HG03159 (cell line): ENCODE results near the gene GABBR2.

ENCODE experiments used
- ATAC-seq: cut with Tn5 transposase; IDR thresholded peaks from one replicate; pipeline ENCODE4 v1.9.1; 2021; ENCODE audit warnings: mild to moderate bottlenecking, moderate library complexity; ENCODE audit not compliant: unreplicated experiment

GABBR2 gene

GRCh38 chr9:98360176-98360708 is 348.5 kb downstream of the GABBR2 start:
- ATAC-seq, result no peak

- ATAC-seq, result no peak
Measured at GRCh38 chr9:98359569-98359968, 349.2 kb downstream of the GABBR2 start.

- no peak for ATAC-seq
Measured at GRCh38 chr9:98357921-98358535, 350.7 kb downstream of the GABBR2 start.

GRCh38 chr9:98356953-98357690 is 351.6 kb downstream of the GABBR2 start:
- no peak for ATAC-seq

GRCh38 chr9:98356326-98356725 is 352.4 kb downstream of the GABBR2 start:
- ATAC-seq, result no peak

- no peak for ATAC-seq
Measured at GRCh38 chr9:98351370-98351769, 357.4 kb downstream of the GABBR2 start.

- ATAC-seq, result no peak
Measured at GRCh38 chr9:98347642-98348041, 361.1 kb downstream of the GABBR2 start.

- ATAC-seq, result no peak
Measured at GRCh38 chr9:98345011-98345410, 363.7 kb downstream of the GABBR2 start.

- no peak for ATAC-seq
Measured at GRCh38 chr9:98344581-98344980, 364.2 kb downstream of the GABBR2 start.

- no peak for ATAC-seq
Measured at GRCh38 chr9:98342820-98343210, 365.9 kb downstream of the GABBR2 start.

- ATAC-seq, result no peak
Measured at GRCh38 chr9:98342098-98342819, 366.5 kb downstream of the GABBR2 start.

GRCh38 chr9:98341157-98342097 is 367.3 kb downstream of the GABBR2 start:
- ATAC-seq, result no peak

GRCh38 chr9:98339987-98340800 is 368.5 kb downstream of the GABBR2 start:
- no peak for ATAC-seq

GRCh38 chr9:98335661-98336060 is 373.1 kb downstream of the GABBR2 start:
- no peak for ATAC-seq

- no peak for ATAC-seq
Measured at GRCh38 chr9:98334796-98335195, 373.9 kb downstream of the GABBR2 start.

- ATAC-seq, result no peak
Measured at GRCh38 chr9:98333703-98334582, 374.8 kb downstream of the GABBR2 start.

- no peak for ATAC-seq
Measured at GRCh38 chr9:98332405-98332831, 376.3 kb downstream of the GABBR2 start.

GRCh38 chr9:98331536-98332259 is 377.0 kb downstream of the GABBR2 start:
- ATAC-seq, result no peak
